OCI-LY1 (cell line): Measurements from ENCODE around the gene STMP1.

Experiments used
- H2AFZ ChIP-seq: fragments of 200-600 bp; sonication (generic), shearing (Covaris generic); 2 replicates; pipeline ENCODE4 v1.6.0; 2014; ENCODE audit warnings: antibody characterized with exemption, mild to moderate bottlenecking, low read length
- H3F3A ChIP-seq: fragments of 200-600 bp; sonication (generic), shearing (Covaris generic); 2 replicates; pipeline ENCODE4 v1.6.0; 2014; ENCODE audit warnings: mild to moderate bottlenecking, antibody characterized with exemption, low read length, moderate library complexity; ENCODE audit not compliant: insufficient read depth
- H3K27ac ChIP-seq: fragments of 200-600 bp; sonication (generic); 2 replicates; pipeline ENCODE4 v1.5.1; 2014; ENCODE audit warnings: low read length, mixed run types, mild to moderate bottlenecking, low read depth; ENCODE audit not compliant: poor library complexity, severe bottlenecking
- H3K27me3 ChIP-seq: fragments of 200-600 bp; sonication (generic); 2 replicates; pipeline ENCODE4 v1.6.0; 2014; ENCODE audit warnings: antibody characterized with exemption, mild to moderate bottlenecking, low read length, moderate library complexity; ENCODE audit not compliant: insufficient read depth
- H3K36me3 ChIP-seq: fragments of 200-600 bp; sonication (generic); 2 replicates; pipeline ENCODE4 v1.6.1; 2014; ENCODE audit warnings: mild to moderate bottlenecking, antibody characterized with exemption, low read length, moderate library complexity, mixed read lengths; ENCODE audit not compliant: insufficient read depth
- H3K4me1 ChIP-seq: fragments of 200-600 bp; sonication (generic); 2 replicates; pipeline ENCODE4 v1.5.1; 2014; ENCODE audit warnings: mild to moderate bottlenecking, low read length, moderate library complexity; ENCODE audit not compliant: insufficient read depth, severe bottlenecking
- H3K4me2 ChIP-seq: fragments of 200-600 bp; sonication (generic), shearing (Covaris generic); 2 replicates; pipeline ENCODE4 v1.6.1; 2014; ENCODE audit warnings: low read length
- H3K4me3 ChIP-seq: fragments of 200-600 bp; sonication (generic); 2 replicates; pipeline ENCODE4 v1.5.1; 2014; ENCODE audit warnings: low read length, low read depth, mild to moderate bottlenecking, mixed read lengths; ENCODE audit not compliant: poor library complexity, severe bottlenecking
- H3K79me2 ChIP-seq: fragments of 200-600 bp; shearing (Covaris generic); 2 replicates; pipeline ENCODE4 v1.6.1; 2016; ENCODE audit warnings: mixed run types, low read length, mixed read lengths; ENCODE audit not compliant: insufficient read depth
- H3K9ac ChIP-seq: fragments of 200-600 bp; sonication (generic), shearing (Covaris generic); 2 replicates; pipeline ENCODE4 v1.6.1; 2014; ENCODE audit warnings: mild to moderate bottlenecking, low read length, mixed read lengths
- H3K9me2 ChIP-seq: fragments of 200-600 bp; sonication (generic), shearing (Covaris generic); 2 replicates; pipeline ENCODE4 v1.6.1; 2014; ENCODE audit warnings: low read depth, mild to moderate bottlenecking, low read length, mixed read lengths
- H3K9me3 ChIP-seq: fragments of 200-600 bp; shearing (Covaris generic); 2 replicates; pipeline ENCODE4 v1.6.1; 2014; ENCODE audit warnings: low read length, mixed read lengths
- H4K20me1 ChIP-seq: fragments of 200-600 bp; sonication (generic), shearing (Covaris generic); 2 replicates; pipeline ENCODE4 v1.6.0; 2016; ENCODE audit warnings: mild to moderate bottlenecking, low read length; ENCODE audit not compliant: insufficient read depth
- EZH2 ChIP-seq: fragments of 200-600 bp; sonication (generic), shearing (Covaris generic); IDR thresholded peaks from 2 replicates; pipeline ENCODE4 v1.8.0; 2017; ENCODE audit warnings: borderline replicate concordance, mixed run types, mild to moderate bottlenecking, antibody characterized with exemption, low read length, moderate library complexity, mixed read lengths
- TF ChIP-seq, protein P1 (sequence below): fragments of 200-600 bp; sonication (generic), shearing (Covaris generic); IDR thresholded peaks from 2 replicates; pipeline ENCODE4 v1.5.1; 2017; ENCODE audit warnings: mild to moderate bottlenecking, antibody characterized with exemption, low read length, moderate library complexity, mixed read lengths

STMP1 gene

DNA sequence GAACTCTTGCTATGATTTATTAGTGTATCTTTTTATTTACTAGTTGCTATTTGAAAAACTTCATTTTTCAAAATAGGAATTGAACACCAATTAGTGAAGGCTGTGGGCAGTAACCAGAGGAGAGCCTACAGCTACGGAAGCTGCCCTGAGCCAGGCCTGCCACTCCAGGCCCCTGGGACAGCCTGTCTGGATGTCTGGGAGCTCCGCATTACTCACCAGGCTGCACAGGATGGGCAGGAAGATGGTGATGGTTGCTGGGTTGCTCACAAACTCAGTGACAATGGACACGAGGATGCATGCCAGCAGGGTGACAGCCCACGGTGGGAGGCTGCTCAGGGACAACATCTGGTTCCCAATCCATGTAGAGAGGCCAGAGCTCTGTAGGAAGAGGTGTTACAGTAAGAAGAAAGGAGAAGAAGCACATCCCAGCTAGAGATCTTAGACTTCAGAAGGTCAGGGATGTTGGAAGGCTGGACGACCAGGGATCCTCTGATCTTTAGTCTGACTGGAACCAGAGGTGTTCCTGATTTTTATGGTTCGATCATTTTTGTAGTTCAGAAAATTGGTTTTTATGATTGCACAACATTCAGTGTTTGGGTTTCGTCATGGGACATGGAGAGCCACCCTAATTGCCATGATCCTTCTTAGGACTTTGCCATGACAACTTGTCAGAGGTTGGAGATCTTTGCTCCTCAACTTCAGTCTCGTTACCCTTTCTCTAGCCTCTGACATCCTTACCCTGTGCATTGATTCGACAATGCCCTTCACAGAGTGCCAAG, 23.2 kb downstream of the STMP1 start:
- no peak overlapping the region for H3K9ac ChIP-seq
- H2AFZ ChIP-seq, result no peak overlapping the region
- H3K9me3 ChIP-seq, result no peaks in the 10 kb centered on the region
- TF ChIP-seq, protein P1, sequence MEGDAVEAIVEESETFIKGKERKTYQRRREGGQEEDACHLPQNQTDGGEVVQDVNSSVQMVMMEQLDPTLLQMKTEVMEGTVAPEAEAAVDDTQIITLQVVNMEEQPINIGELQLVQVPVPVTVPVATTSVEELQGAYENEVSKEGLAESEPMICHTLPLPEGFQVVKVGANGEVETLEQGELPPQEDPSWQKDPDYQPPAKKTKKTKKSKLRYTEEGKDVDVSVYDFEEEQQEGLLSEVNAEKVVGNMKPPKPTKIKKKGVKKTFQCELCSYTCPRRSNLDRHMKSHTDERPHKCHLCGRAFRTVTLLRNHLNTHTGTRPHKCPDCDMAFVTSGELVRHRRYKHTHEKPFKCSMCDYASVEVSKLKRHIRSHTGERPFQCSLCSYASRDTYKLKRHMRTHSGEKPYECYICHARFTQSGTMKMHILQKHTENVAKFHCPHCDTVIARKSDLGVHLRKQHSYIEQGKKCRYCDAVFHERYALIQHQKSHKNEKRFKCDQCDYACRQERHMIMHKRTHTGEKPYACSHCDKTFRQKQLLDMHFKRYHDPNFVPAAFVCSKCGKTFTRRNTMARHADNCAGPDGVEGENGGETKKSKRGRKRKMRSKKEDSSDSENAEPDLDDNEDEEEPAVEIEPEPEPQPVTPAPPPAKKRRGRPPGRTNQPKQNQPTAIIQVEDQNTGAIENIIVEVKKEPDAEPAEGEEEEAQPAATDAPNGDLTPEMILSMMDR, result no peak
- TF ChIP-seq EZH2, result no peak
- H3K79me2 ChIP-seq, result no peaks in the 10 kb centered on the region
- H3K4me2 ChIP-seq, result no peak overlapping the region
- H3K36me3 ChIP-seq, result no peaks in the 10 kb centered on the region
- no peaks in the 10 kb centered on the region for H3F3A ChIP-seq
- H3K9me2 ChIP-seq, result no peaks in the 10 kb centered on the region
- H3K4me1 ChIP-seq, result no peaks in the 10 kb centered on the region
- no peak overlapping the region for H3K4me3 ChIP-seq
- H3K27ac ChIP-seq, result no peak overlapping the region
- no peaks in the 10 kb centered on the region for H4K20me1 ChIP-seq
- no peaks in the 10 kb centered on the region for H3K27me3 ChIP-seq

DNA sequence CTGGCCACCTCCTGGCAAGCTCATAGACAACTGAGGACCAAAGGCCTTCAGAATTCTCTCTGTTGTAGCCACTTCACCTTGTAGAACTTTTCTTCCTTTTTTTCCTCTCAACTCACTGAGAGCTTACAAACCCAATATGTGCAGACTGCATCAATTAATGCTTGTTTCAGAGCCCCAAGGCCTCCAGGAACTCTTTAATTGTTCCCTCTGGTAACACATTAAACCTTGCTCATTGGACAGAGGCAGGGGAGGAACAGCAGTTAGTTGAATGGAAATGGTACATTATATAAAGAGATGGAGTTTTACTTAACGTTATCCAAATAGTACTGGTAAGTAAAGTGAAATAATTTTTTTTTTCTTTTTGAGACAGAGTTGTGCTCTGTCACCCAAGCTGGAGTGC, 25.2 kb downstream of the STMP1 start:
- Histone ChIP-seq H3K9me2 (no peaks in the 10 kb centered on the region), H3K79me2 (no peaks in the 10 kb centered on the region), H3K9me3 (no peaks in the 10 kb centered on the region), H2AFZ (no peak overlapping the region), H3F3A (no peaks in the 10 kb centered on the region), H4K20me1 (no peaks in the 10 kb centered on the region), H3K4me3 (no peak overlapping the region), H3K36me3 (no peaks in the 10 kb centered on the region), H3K27ac (no peak overlapping the region), H3K9ac (no peak overlapping the region), H3K27me3 (no peaks in the 10 kb centered on the region), H3K4me2 (no peak overlapping the region), H3K4me1 (no peaks in the 10 kb centered on the region)
- no peak for TF ChIP-seq EZH2
- TF ChIP-seq, protein P1, result no peak

DNA sequence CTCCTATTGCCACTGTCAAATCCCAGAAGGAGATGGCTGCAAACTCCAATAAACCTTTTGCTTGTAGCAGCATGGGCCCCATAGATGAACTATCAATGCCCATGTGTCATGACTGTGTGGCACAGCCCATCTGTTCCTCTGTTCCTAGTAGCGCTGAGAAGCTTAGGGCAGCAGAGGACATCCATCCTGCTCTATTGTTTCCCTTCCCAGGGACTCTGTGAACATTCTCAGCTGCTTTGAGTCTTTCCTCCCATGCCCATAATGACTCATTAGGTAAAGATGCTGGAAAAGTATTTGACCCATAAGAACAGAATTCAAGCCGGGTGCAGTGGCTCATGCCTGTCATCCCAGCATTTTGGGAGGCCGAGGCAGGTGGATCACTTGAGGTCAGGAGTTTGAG, 28.3 kb downstream of the STMP1 start:
- Histone ChIP-seq H3K9me2 (no peaks in the 10 kb centered on the region), H4K20me1 (no peaks in the 10 kb centered on the region), H2AFZ (no peak overlapping the region), H3K4me3 (no peak overlapping the region), H3K9ac (no peak overlapping the region), H3K79me2 (no peaks in the 10 kb centered on the region), H3F3A (no peaks in the 10 kb centered on the region), H3K4me1 (no peaks in the 10 kb centered on the region), H3K36me3 (no peaks in the 10 kb centered on the region), H3K27me3 (no peaks in the 10 kb centered on the region), H3K9me3 (no peaks in the 10 kb centered on the region), H3K4me2 (no peak overlapping the region), H3K27ac (no peak overlapping the region)
- TF ChIP-seq, protein P1, result no peak
- no peak for TF ChIP-seq EZH2
